Breast epithelium (tissue), 3 donors: Measurements from ENCODE around the gene UQCRC2.

Source experiments
- CTCF ChIP-seq, 3 donors: fragments of 450-650 bp; IDR thresholded peaks; one replicate each; pipeline ENCODE4 v1.5.1; 2016 to 2017; ENCODE audit warnings: antibody characterized with exemption in 3 of 3, mild to moderate bottlenecking in 3 of 3, moderate library complexity in 3 of 3
- POLR2A ChIP-seq: fragments of 450-650 bp; IDR thresholded peaks from one replicate; pipeline ENCODE4 v1.6.1; 2016; ENCODE audit warnings: antibody characterized with exemption, mild to moderate bottlenecking, moderate library complexity
- POLR2AphosphoS5 ChIP-seq, 3 donors: sonication (generic); formaldehyde crosslinking; IDR thresholded peaks; one replicate each; pipeline ENCODE4 v1.6.1; 2017; ENCODE audit warnings: antibody characterized with exemption in 3 of 3

GRCh38 chr16:21952040-21952792, 945 bp upstream of the UQCRC2 start:
- TF ChIP-seq CTCF (IDR thresholded peaks at IDR 0.05) (no peak), POLR2A (no peak), POLR2AphosphoS5 (IDR thresholded peaks at IDR 0.05) (no peak)
